K562 (cell line): ENCODE results near the gene NYAP2. TPM values are rescaled to one million over a fixed set of nuclear protein-coding genes. Genes with fewer than 3 reads are reported as not detected.

Experiments used
- BCLAF1 ChIP-seq, 2 experiments: fragments of 450-650 bp in 1 of 2; IDR thresholded peaks; 2 replicates each; pipeline ENCODE4 v1.6.1; 2011 to 2017; ENCODE audit warnings: low read depth in 2 of 2, antibody characterized with exemption in 1 of 2, borderline replicate concordance in 1 of 2, low read length in 1 of 2, mild to moderate bottlenecking in 1 of 2, mixed read lengths in 1 of 2; ENCODE audit not compliant: control insufficient read depth in 1 of 2
- CEBPB ChIP-seq: fragments of 450-650 bp; IDR thresholded peaks from 2 replicates; pipeline ENCODE4 v1.6.1; 2016; ENCODE audit warnings: missing genetic modification characterization, missing compliant biosample characterization
- COPS2 ChIP-seq: fragments of 450-650 bp; conservative IDR thresholded peaks from 2 replicates; pipeline ENCODE4 v1.6.1; 2016; ENCODE audit warnings: mild to moderate bottlenecking, moderate library complexity
- IFI16 ChIP-seq: fragments of 250-450 bp; sonication (Bioruptor Pico); IDR thresholded peaks from 2 replicates; pipeline ENCODE4 v2.1.2; 2022; ENCODE audit warnings: mild to moderate bottlenecking, inconsistent platforms
- KLF10 ChIP-seq: fragments of 250-450 bp; sonication (Bioruptor Pico); IDR thresholded peaks from 2 replicates; pipeline ENCODE4 v1.6.1; 2021; ENCODE audit warnings: matching md5 sums
- L3MBTL2 ChIP-seq: fragments of 450-650 bp; IDR thresholded peaks from 2 replicates; pipeline ENCODE4 v1.6.1; 2016; ENCODE audit warnings: mild to moderate bottlenecking, moderate library complexity
- LCOR ChIP-seq: sonication (generic); formaldehyde crosslinking; IDR thresholded peaks from 2 replicates; pipeline ENCODE4 v1.8.0; 2022; ENCODE audit warnings: mild to moderate bottlenecking, missing genetic modification reagents
- MCM7 ChIP-seq, 2 experiments: fragments of 450-650 bp; IDR thresholded peaks; 2 replicates each; pipeline ENCODE4 v1.6.1; 2016 to 2018
- MLX ChIP-seq, 2 experiments: fragments of 450-650 bp in 1 of 2; sonication (generic) in 1 of 2; formaldehyde crosslinking; conservative IDR thresholded peaks; 2 replicates each; pipeline versions ENCODE4 v1.4.0 to v1.8.1; 2020 to 2022; ENCODE audit warnings: mild to moderate bottlenecking in 1 of 2, missing genetic modification reagents in 1 of 2
- TAF9B ChIP-seq: fragments of 450-650 bp; IDR thresholded peaks from 2 replicates; pipeline ENCODE4 v1.6.1; 2018; ENCODE audit warnings: mild to moderate bottlenecking; ENCODE audit not compliant: partially characterized antibody
- ZNF384 ChIP-seq: IDR thresholded peaks from 2 replicates; pipeline ENCODE4 v1.6.1; 2012; ENCODE audit warnings: low read depth, low read length, improper control_type of control experiment
- polyA plus RNA-seq, 8 experiments: library from polyadenylated mRNA; depleted of rRNA in 4 of 8; stranded (reverse) in 5 of 8; unstranded in 3 of 8; fragments of >200 nt; fragmentation: Nextera tagmentation in 2 of 8; fragmentation: Illumina TruSeq in 1 of 8; extraction: Ambion mirVana in 2 of 8; extraction: Trizol in 1 of 8; gene quantifications; 2 replicates each; pipeline versions ENCODE4 v1.2.1 to v1.2.3, GENCODE V29; 2011 to 2014; ENCODE audit warnings: inconsistent platforms in 1 of 8, missing spikeins in 1 of 8
- total RNA-seq, 7 experiments: library from RNA; depleted of rRNA in 6 of 7; stranded (reverse); fragments of >200 nt in 6 of 7; fragmentation: Illumina TruSeq in 2 of 7; extraction: Trizol in 2 of 7; gene quantifications; 2 replicates each; pipeline versions ENCODE4 v1.2.1 to v1.2.3, GENCODE V29; 2011 to 2021; ENCODE audit warnings: low replicate concordance in 1 of 7

The NYAP2 gene
- total and polyA plus RNA-seq, 9 of the 15 experiments (the other 6 are each of a cell fraction or from before 2014, with no cell fraction given), result 0.03 to 0.04 (median 0.04) TPM; not detected in 3

- TF ChIP-seq TAF9B (no peak), ZNF384 (no peak), LCOR (no peak), KLF10 (CRISPR knock-in tag) (no peak), CEBPB (tag) (no peak), BCLAF1 (IDR thresholded peaks at IDR 0.05; ENCODE audit: borderline replicate concordance in 1 of 2, control insufficient read depth in 1 of 2, low read depth in 2 of 2, low read length in 1 of 2) (no peak), MLX (CRISPR knock-in tag; conservative IDR thresholded peaks at IDR 0.05) (no peak), MCM7 (IDR thresholded peaks at IDR 0.05) (no peak), L3MBTL2 (no peak), IFI16 (CRISPR knock-in tag) (no peak), COPS2 (no peak)
Observed at GRCh38 chr2:225573603-225574002, 174.1 kb downstream of the NYAP2 start (continued).
